ENCODE measurements around the gene CNKSR2. TPM values are rescaled to one million over a fixed set of nuclear protein-coding genes. Genes with fewer than 3 reads are reported as not detected.

CNKSR2 gene
- total RNA-seq, 1 experiment from 2014 or later: not detected

GRCh38 chrX:21632027-21632426 is 257.8 kb downstream of the CNKSR2 start:
- no peak overlapping the region for H3K9ac ChIP-seq (ENCODE audit: low read length)
- H4K20me1 ChIP-seq (ENCODE audit: insufficient read depth): no peaks in the 10 kb centered on the region; the same call in 1 of the 2 replicates
- no peaks in the 10 kb centered on the region for H3K27me3 ChIP-seq (ENCODE audit: insufficient read depth, low read length)
- no peaks in the 10 kb centered on the region for H3K9me3 ChIP-seq (ENCODE audit: control insufficient read depth in 1 of 2, insufficient read depth in 1 of 2, low read depth in 1 of 2, low read length in 2 of 2)
- no peak for TF ChIP-seq SP1 (IDR thresholded peaks at IDR 0.05; ENCODE audit: low read depth)
- no peak for TF ChIP-seq REST (IDR thresholded peaks at IDR 0.05; ENCODE audit: low read depth)
- no peak for TF ChIP-seq MAX (IDR thresholded peaks at IDR 0.05)
- no peak for TF ChIP-seq TCF7L2 (IDR thresholded peaks at IDR 0.05; ENCODE audit: borderline replicate concordance, extremely low read depth, insufficient read depth, insufficient read length)
- TF ChIP-seq SRF (IDR thresholded peaks at IDR 0.05; ENCODE audit: low read depth): no peak
- TF ChIP-seq RAD21 (IDR thresholded peaks at IDR 0.05; ENCODE audit: low read depth): no peak
- TF ChIP-seq POLR2AphosphoS5 (IDR thresholded peaks at IDR 0.05; ENCODE audit: low read depth, low read length): no peak
- TF ChIP-seq EZH2 (IDR thresholded peaks at IDR 0.05): no peak
- TF ChIP-seq CTCF (IDR thresholded peaks at IDR 0.05 in 2 of 3, conservative IDR thresholded peaks at IDR 0.05 in 1 of 3; ENCODE audit: borderline replicate concordance in 1 of 3, insufficient read depth in 1 of 3, low read depth in 2 of 3, low read length in 2 of 3): no peak
- no peak for TF ChIP-seq FOSL1 (IDR thresholded peaks at IDR 0.05; ENCODE audit: low read depth)
- TF ChIP-seq ZBTB33 (IDR thresholded peaks at IDR 0.05; ENCODE audit: extremely low read depth, insufficient replicate concordance, low read length): no peak
- TF ChIP-seq ZNF274 (IDR thresholded peaks at IDR 0.05; ENCODE audit: low read depth, low read length): no peak
- no peak for TF ChIP-seq ZFX (IDR thresholded peaks at IDR 0.05)
- TF ChIP-seq EGR1 (IDR thresholded peaks at IDR 0.05; ENCODE audit: low read depth): no peak
- TF ChIP-seq EZH2phosphoT487 (IDR thresholded peaks at IDR 0.05; ENCODE audit: borderline replicate concordance): no peak
- no peak for TF ChIP-seq ELF1 (IDR thresholded peaks at IDR 0.05; ENCODE audit: borderline replicate concordance, low read depth)
- no peak for TF ChIP-seq CEBPB (IDR thresholded peaks at IDR 0.05; ENCODE audit: low read depth)
- TF ChIP-seq YY1 (IDR thresholded peaks at IDR 0.05; ENCODE audit: extremely low read depth, insufficient replicate concordance, low read depth, low read length): no peak
- no peak for TF ChIP-seq CBX3 (IDR thresholded peaks at IDR 0.05; ENCODE audit: low read depth)
- TF ChIP-seq ATF3 (IDR thresholded peaks at IDR 0.05): no peak
- H3K4me1 ChIP-seq (ENCODE audit: control insufficient read depth in 1 of 2, insufficient read depth in 2 of 2, low read length in 2 of 2): no peaks in the 10 kb centered on the region
- no peak overlapping the region for H3K4me2 ChIP-seq (ENCODE audit: low read length)
- H3K79me2 ChIP-seq (ENCODE audit: insufficient read depth, low read length): no peaks in the 10 kb centered on the region
- DNase-seq (ENCODE audit: low read depth, low spot score) (no peak), ATAC-seq (no peak)
- ChIA-PET POLR2A (no interaction called here), RAD21 (ENCODE audit: low non-redundant PET in 1 of 2, low total read pairs in 2 of 2, uncharacterized antibody in 2 of 2, unreplicated experiment in 2 of 2) (no interaction called here), CTCF (no interaction called here)
- no peak overlapping the region for H3K4me3 ChIP-seq (replicated peaks in 1 of 2; ENCODE audit: low read depth in 1 of 2, low read length in 2 of 2)
- BruUV-seq (replicated peaks): no TSS peak
- no peaks in the 10 kb centered on the region for H3K36me3 ChIP-seq (ENCODE audit: control insufficient read depth in 1 of 2, insufficient read depth in 2 of 2, low read length in 2 of 2)
- no peak overlapping the region for H3K27ac ChIP-seq (ENCODE audit: low read depth, low read length)
- no peaks in the 10 kb centered on the region for H3K9me2 ChIP-seq (ENCODE audit: insufficient read depth)
- intact Hi-C loops (cut with micrococcal nuclease): no loop called here
- H2AFZ ChIP-seq (ENCODE audit: low read depth, low read length, poor library complexity, severe bottlenecking): no peak overlapping the region

Measured in HCT116 (cell line).